ENCODE results near the gene DOK6. TPM values are rescaled to one million over a fixed set of nuclear protein-coding genes. Genes with fewer than 3 reads are reported as not detected.

DOK6 gene
- total RNA-seq, 6 experiments from 2014 or later, result not detected

- H3K4me1 Mint-ChIP-seq (ENCODE audit: low read depth), result no peaks in the 10 kb centered on the region
- peaks cover 21% of the 10 kb centered on the region for H3K9me3 Mint-ChIP-seq
- DNase-seq, result no peak
- H3K27me3 Mint-ChIP-seq (ENCODE audit: insufficient read depth), result no peaks in the 10 kb centered on the region
- no peak overlapping the region for H3K4me3 Mint-ChIP-seq
- TF ChIP-seq CTCF (IDR thresholded peaks at IDR 0.05), result no peak
- 0 out of 2 replicates have a peak, but pooled peaks cover 8% of the 10 kb centered on the region for H3K36me3 Mint-ChIP-seq (ENCODE audit: low read depth)
- H3K27ac Mint-ChIP-seq, result no peak overlapping the region
Measured at GRCh38 chr18:69365658-69366057, 35.0 kb upstream of the DOK6 start.

GRCh38 chr18:69367104-69367503 is 33.6 kb upstream of the DOK6 start:
- DNase-seq, result no peak
- peaks cover 15% of the 10 kb centered on the region for H3K9me3 Mint-ChIP-seq
- H3K4me3 Mint-ChIP-seq, result no peak overlapping the region
- H3K4me1 Mint-ChIP-seq (ENCODE audit: low read depth), result no peaks in the 10 kb centered on the region
- H3K27me3 Mint-ChIP-seq (ENCODE audit: insufficient read depth), result no peaks in the 10 kb centered on the region
- TF ChIP-seq CTCF (IDR thresholded peaks at IDR 0.05), result no peak
- 0 out of 2 replicates have a peak, but pooled peaks cover 6% of the 10 kb centered on the region for H3K36me3 Mint-ChIP-seq (ENCODE audit: low read depth)
- no peak overlapping the region for H3K27ac Mint-ChIP-seq

GRCh38 chr18:69371729-69372128 is 29.0 kb upstream of the DOK6 start:
- TF ChIP-seq CTCF (IDR thresholded peaks at IDR 0.05), result no peak
- DNase-seq, result no peak
- Mint-ChIP-seq H3K27ac (no peak overlapping the region), H3K4me1 (ENCODE audit: low read depth) (no peaks in the 10 kb centered on the region), H3K27me3 (ENCODE audit: insufficient read depth) (no peaks in the 10 kb centered on the region), H3K9me3 (peaks cover 38% of the 10 kb centered on the region), H3K4me3 (no peak overlapping the region), H3K36me3 (ENCODE audit: low read depth) (0 out of 2 replicates have a peak, but pooled peaks cover 8% of the 10 kb centered on the region)

GRCh38 chr18:69380324-69380723 is 20.4 kb upstream of the DOK6 start:
- H3K9me3 Mint-ChIP-seq, result peaks cover 11% of the 10 kb centered on the region
- no peak overlapping the region for H3K4me3 Mint-ChIP-seq
- H3K27ac Mint-ChIP-seq, result no peak overlapping the region
- no peak for TF ChIP-seq CTCF (IDR thresholded peaks at IDR 0.05)
- DNase-seq, result no peak
- no peaks in the 10 kb centered on the region for H3K27me3 Mint-ChIP-seq (ENCODE audit: insufficient read depth)
- H3K4me1 Mint-ChIP-seq (ENCODE audit: low read depth), result no peaks in the 10 kb centered on the region
- no peaks in the 10 kb centered on the region for H3K36me3 Mint-ChIP-seq (ENCODE audit: low read depth)

- DNase-seq, result no peak
- no peak for TF ChIP-seq CTCF (IDR thresholded peaks at IDR 0.05)
- Mint-ChIP-seq H3K9me3 (no peaks in the 10 kb centered on the region), H3K4me3 (no peak overlapping the region), H3K27me3 (ENCODE audit: insufficient read depth) (no peaks in the 10 kb centered on the region), H3K4me1 (ENCODE audit: low read depth) (no peaks in the 10 kb centered on the region), H3K36me3 (ENCODE audit: low read depth) (no peaks in the 10 kb centered on the region), H3K27ac (no peak overlapping the region)
Measured at GRCh38 chr18:69383186-69383585, 17.5 kb upstream of the DOK6 start.

- Mint-ChIP-seq H3K9me3 (no peaks in the 10 kb centered on the region), H3K27ac (no peak overlapping the region), H3K27me3 (ENCODE audit: insufficient read depth) (no peaks in the 10 kb centered on the region), H3K4me1 (ENCODE audit: low read depth) (no peaks in the 10 kb centered on the region), H3K4me3 (no peak overlapping the region), H3K36me3 (ENCODE audit: low read depth) (no peaks in the 10 kb centered on the region)
- TF ChIP-seq CTCF (IDR thresholded peaks at IDR 0.05), result no peak
- no peak for DNase-seq
Measured at GRCh38 chr18:69387186-69387585, 13.5 kb upstream of the DOK6 start.
